GM04504 (cell line): ENCODE data around the gene GPC6.
A peak's percentile ranks its signal among the peaks of the same experiment; 100 is the strongest.
"Not testable (repeated sequence)": the region's sequence is repeated elsewhere in the genome, so short reads cannot be mapped to it uniquely, and the experiment has no call there.

Source experiments
- DNase-seq: peaks from one replicate; pipeline ENCODE4 v3.0.0-alpha.2; 2012; ENCODE audit warnings: low read depth

GPC6 gene

GRCh38 chr13:93437081-93437480 is 210.5 kb downstream of the GPC6 start:
- DNase-seq, result no peak

- no peak for DNase-seq
Measured at GRCh38 chr13:93446238-93446637, 219.6 kb downstream of the GPC6 start.

GRCh38 chr13:93450191-93450621 is 223.6 kb downstream of the GPC6 start:
- DNase-seq, result peak; percentile 19

DNA sequence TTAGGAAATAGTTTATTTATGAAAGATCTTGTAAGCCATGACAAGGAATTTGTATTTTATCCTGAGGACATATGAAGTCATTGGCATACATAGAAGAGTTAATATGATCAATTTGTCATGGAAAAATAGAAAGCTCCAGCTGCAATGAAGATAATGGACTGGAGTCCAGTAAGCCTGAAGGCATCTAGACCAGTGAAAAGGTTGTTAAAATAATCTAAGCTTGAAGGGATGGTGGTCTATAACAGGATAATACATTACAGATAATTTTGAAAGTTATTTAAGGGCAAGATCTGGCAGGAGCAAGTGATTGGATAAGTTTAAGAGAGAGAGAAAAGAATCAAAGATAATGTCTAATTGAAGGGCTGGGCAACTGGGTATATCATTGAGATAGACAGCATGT is 224.2 kb downstream of the GPC6 start:
- no peak for DNase-seq

DNA sequence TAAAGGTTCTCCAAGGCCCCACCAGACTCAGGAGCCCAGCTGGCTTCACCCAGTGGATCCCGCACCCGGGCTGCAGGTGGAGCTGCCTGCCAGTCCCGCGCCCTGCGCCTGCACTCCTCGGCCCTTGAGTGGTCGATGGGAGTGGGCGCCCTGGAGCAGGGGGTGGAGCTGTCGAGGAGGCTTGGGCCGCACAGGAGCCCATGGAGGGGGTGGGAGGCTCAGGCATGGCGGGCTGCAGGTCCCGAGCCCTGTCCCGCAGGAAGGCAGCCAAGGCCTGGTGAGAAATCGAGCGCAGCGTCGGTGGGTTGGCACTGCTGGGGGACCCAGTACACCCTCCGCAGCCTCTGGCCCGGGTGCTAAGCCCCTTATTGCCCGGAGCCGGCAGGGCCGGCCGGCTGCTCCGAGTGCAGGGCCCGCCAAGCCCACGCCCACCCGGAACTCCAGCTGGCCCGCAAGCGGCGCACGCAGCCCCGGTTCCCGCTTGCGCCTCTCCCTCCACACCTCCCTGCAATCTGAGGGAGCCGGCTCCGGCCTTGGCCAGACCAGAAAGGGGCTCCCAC is 228.1 kb downstream of the GPC6 start:
- DNase-seq, result not testable (repeated sequence)

- DNase-seq, result no peak
Measured at GRCh38 chr13:93455861-93456260, 229.3 kb downstream of the GPC6 start.

DNA sequence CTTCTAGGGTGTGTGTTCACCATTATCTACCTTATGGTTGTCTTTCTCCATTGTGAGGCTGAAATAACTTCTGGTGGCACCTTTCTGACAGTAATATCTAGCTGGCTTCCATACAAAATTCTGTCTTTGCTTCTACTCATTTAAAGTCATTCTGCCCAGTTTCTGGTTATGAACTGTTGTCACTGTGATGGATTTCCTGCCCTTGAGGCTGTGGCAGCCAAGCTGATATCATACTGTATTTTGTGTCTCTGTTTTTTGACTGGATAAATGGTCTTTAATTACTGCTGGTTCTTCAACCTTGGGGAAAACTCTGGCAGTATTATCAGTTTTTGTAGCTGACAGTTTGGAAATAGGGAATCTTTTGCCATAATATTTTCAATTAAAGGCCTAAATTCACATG is 233.4 kb downstream of the GPC6 start:
- DNase-seq, result no peak

- DNase-seq, result no peak
Measured at GRCh38 chr13:93462151-93462550, 235.5 kb downstream of the GPC6 start.

GRCh38 chr13:93466502-93467036 is 240.0 kb downstream of the GPC6 start:
- DNase-seq, result no peak

DNA sequence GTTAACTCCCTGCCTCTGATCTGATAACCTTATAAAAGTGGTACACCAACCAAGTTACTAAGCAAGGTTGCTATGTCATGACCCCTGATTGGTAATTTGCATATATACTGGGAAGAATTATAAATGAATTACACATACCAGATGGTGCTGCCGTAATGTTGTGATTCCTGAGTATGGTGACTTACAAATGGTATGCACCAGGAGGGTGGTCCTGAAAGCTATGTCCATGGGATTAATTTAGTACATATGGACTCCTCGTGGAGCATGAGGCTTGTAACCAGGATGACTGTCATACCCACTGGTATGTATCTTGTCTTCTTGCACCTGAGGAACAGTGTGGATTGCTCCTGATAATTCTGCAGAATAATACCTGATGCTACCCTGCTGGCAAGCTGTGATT is 240.6 kb downstream of the GPC6 start:
- no peak for DNase-seq

- DNase-seq, result no peak
Measured at GRCh38 chr13:93468433-93468832, 241.8 kb downstream of the GPC6 start.

- no peak for DNase-seq
Measured at GRCh38 chr13:93472296-93472695, 245.7 kb downstream of the GPC6 start.

DNA sequence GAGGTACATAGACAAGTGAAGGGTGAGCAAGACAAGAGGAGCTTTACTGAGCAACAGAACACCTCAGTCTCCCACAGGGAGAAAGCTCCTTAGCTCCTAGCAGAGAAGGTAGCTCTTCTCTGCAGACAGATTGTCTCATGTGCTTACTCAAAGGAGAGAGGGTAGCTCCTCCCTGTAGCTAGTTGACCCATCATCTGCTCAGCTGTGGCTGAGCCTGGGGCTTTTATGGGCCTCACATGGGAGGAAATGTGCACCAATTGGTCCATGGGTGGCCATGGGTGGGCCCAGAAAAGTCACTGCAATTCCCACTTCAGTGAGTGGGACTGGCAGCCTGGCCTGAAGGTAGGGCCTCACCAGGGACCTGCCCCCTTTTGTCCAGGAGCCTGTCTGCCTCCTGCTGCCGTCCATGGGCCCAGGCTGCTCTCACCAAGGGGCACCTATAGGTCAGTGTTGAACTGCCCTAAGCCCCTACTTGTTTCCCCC is 246.2 kb downstream of the GPC6 start:
- DNase-seq, result no peak

DNA sequence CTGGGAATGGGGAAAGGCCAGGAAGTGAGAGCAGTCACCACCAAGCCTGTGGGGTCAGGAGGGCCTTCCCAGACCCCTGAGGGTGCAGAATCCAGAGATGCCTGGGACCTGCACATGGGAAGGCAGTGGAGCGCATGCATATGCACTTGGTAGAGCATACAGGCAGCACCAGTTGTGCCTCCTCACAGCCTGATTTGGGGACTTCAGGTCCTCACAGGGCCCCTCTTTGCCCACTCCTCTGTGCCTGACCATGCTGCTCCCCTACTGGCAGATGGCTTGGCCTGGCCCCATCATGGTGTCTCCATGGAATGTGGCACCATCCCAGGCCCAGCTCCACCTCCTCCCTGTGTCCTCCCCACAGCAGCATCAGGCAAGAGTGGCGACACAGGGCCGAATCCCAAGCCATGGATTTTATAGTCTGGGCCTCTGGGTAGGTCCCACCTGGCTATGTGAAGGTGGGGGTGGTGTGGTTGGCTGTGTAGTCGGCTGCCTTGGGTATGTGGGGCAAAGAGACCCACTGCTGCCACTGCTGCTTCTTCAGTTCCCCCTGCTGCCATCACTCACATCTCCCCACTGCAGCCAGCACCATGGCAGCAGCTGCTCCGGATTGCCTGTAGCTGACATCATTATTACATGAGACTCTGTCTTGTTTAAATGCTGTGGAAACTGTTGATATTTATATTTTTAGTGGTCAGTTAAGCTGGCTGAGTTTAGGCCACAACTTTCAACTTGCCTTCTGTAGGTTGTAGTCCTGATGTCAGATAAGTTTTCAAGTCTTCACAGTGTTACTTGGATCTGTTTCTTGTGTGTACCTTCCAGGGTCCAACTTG is 247.0 kb downstream of the GPC6 start:
- no peak for DNase-seq

GRCh38 chr13:93476175-93476574 is 249.6 kb downstream of the GPC6 start:
- DNase-seq, result peak; percentile 37

DNA sequence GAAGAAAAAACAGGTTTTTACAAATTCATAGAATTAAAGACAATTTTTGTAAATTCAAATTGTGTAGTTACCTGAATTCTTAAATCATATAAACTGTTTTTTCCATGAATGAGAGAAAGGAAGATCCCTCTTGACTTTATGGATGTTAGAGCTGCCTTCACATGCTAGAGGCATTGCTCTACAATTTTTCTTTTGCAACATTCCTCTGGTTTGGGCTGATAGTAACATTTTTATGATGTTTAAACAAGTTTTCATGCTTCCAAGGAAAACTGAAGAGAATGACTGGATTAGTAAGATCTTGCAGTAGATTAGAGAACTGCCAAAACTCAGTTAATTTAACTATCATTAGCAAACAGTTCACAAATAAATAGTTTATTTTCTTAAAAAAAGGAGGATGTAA is 250.6 kb downstream of the GPC6 start:
- DNase-seq, result peak; percentile 12

DNA sequence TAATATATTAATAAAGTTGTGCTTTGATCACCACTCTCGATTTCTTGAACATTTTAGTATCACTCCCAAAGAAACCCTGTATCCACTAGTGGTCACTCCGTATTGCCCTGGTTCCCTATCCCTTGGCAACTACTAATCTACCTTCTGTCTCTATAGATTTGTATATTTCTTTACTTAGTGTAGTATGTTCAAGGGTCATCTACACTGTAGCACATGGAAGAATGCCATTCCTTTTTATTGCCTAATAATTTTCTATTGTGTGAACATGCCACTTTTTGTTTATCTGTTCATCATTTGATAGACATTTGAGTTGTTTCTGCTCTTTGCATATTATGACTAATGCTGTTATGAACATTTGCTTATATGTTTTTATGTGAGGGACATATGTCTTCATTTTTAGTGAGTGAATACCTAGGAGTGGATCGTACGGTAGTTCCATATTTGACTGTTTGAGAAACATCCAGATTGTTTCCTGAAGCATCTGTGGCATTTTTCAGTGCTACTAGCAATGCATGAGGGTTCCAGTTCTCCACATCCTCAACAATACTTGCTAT is 254.0 kb downstream of the GPC6 start:
- no peak for DNase-seq

DNA sequence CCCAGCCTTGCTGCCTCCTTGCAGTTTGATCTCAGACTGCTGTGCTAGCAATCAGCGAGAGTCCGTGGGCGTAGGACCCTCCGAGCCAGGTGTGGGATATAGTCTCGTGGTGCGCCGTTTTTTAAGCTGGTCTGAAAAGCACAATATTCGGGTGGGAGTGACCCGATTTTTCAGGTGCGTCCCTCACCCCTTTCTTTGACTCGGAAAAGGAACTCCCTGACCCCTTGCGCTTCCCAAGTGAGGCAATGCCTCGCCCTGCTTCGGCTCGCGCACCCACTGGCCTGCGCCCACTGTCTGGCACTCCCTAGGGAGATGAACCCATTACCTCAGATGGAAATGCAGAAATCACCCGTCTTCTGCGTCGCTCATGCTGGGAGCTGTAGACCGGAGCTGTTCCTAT is 269.5 kb downstream of the GPC6 start:
- DNase-seq, result not testable (repeated sequence)

GRCh38 chr13:93496985-93497673 is 270.5 kb downstream of the GPC6 start:
- DNase-seq, result no peak

DNA sequence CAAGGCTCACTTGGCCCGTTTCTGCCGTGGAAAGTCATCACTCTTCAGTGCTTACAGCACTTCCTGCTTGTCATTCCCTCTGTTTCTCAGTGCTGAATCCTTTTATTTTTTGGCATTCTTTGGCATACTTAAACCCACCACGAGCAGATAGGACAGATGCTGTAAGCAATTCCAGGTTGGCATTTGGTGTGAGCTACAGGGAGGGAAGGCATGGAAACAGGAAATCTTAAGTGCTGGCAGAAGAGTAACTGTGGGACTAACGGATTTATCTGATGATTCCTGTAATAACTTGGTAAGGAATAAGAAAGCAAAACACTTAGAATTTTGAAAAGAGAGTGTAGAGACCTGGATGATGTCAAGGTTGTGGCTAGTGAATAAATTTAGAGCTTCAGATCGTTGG is 273.4 kb downstream of the GPC6 start:
- no peak for DNase-seq

DNA sequence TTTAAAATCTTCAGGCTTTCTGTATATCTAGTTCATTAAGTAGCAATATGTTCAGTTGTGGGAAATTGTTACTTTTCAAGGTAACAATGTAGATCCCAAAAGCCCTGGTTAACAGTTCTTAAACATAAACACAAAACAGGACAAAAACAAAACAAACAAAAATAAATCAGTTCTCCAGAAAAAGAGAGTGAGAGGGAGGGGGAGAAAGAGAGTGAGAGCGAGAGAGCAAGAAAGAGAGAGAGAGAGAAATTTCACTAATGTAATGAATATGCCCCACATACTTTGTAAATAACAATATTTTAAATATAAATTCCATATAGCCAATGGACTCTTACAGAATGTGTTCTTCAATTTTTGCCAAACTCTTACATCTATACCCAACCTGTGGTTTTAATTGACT is 275.5 kb downstream of the GPC6 start:
- DNase-seq, result no peak

- no peak for DNase-seq
Measured at GRCh38 chr13:93502987-93503615, 276.5 kb downstream of the GPC6 start.
